Mesothelial cell of epicardium (in vitro differentiated cells): ENCODE data around the gene CRY1. TPM values are rescaled to one million over a fixed set of nuclear protein-coding genes. Genes with fewer than 3 reads are reported as not detected.

ENCODE experiments used
- DNase-seq, 2 experiments: peaks; one replicate each; pipeline ENCODE4 v3.0.0; 2021; ENCODE audit warnings: low spot score in 2 of 2; ENCODE audit not compliant: unreplicated experiment in 2 of 2
- H3K27ac Mint-ChIP-seq: 2 replicates; pipeline ENCODE4 v1.8.0; 2021; ENCODE audit warnings: mixed read lengths
- H3K27me3 Mint-ChIP-seq: 2 replicates; pipeline ENCODE4 v1.8.0; 2021; ENCODE audit warnings: low read depth, mixed read lengths
- H3K36me3 Mint-ChIP-seq: 2 replicates; pipeline ENCODE4 v1.8.0; 2021; ENCODE audit warnings: mixed read lengths
- H3K4me1 Mint-ChIP-seq: 2 replicates; pipeline ENCODE4 v1.8.0; 2021; ENCODE audit warnings: mixed read lengths
- H3K4me3 Mint-ChIP-seq: 2 replicates; pipeline ENCODE4 v1.8.0; 2021; ENCODE audit warnings: mild to moderate bottlenecking, moderate library complexity, mixed read lengths
- H3K9me3 Mint-ChIP-seq: 2 replicates; pipeline ENCODE4 v1.8.0; 2021; ENCODE audit warnings: mixed read lengths
- CTCF ChIP-seq: fragments of 200-600 bp; sonication (generic); IDR thresholded peaks from one replicate; pipeline ENCODE4 v1.5.0; 2021; ENCODE audit warnings: antibody characterized with exemption; ENCODE audit not compliant: unreplicated experiment
- total RNA-seq: library from RNA; stranded (reverse); gene quantifications from 3 replicates; pipeline ENCODE4 v1.2.1, GENCODE V29; 2021

CRY1 gene
- total RNA-seq, 1 donor from 2014 or later: 26.5 TPM

GRCh38 chr12:107033758-107034739, 59.3 kb downstream of the CRY1 start:
- Mint-ChIP-seq H3K36me3 (peaks cover 11% of the 10 kb centered on the region), H3K4me1 (peaks cover 17% of the 10 kb centered on the region), H3K4me3 (no peak overlapping the region), H3K27me3 (no peaks in the 10 kb centered on the region), H3K27ac (no peak overlapping the region), H3K9me3 (peaks cover 11% of the 10 kb centered on the region)
- DNase-seq: no peak
- no peak for TF ChIP-seq CTCF

- Mint-ChIP-seq H3K4me1 (peaks cover 31% of the 10 kb centered on the region), H3K27me3 (no peaks in the 10 kb centered on the region), H3K36me3 (peaks cover 11% of the 10 kb centered on the region), H3K9me3 (peaks cover 11% of the 10 kb centered on the region), H3K4me3 (no peak overlapping the region), H3K27ac (no peak overlapping the region)
- no peak for TF ChIP-seq CTCF
- DNase-seq: no peak
Observed at GRCh38 chr12:107032266-107032665, 61.1 kb downstream of the CRY1 start.

GRCh38 chr12:107031061-107031460, 62.3 kb downstream of the CRY1 start:
- no peaks in the 10 kb centered on the region for H3K27me3 Mint-ChIP-seq
- TF ChIP-seq CTCF: no peak
- peaks cover 4% of the 10 kb centered on the region for H3K36me3 Mint-ChIP-seq
- no peak for DNase-seq
- peaks cover 4% of the 10 kb centered on the region for H3K9me3 Mint-ChIP-seq
- H3K4me1 Mint-ChIP-seq: peaks cover 36% of the 10 kb centered on the region
- H3K27ac Mint-ChIP-seq: peak overlapping the region; percentile 45
- H3K4me3 Mint-ChIP-seq: no peak overlapping the region

GRCh38 chr12:107029081-107029480, 64.3 kb downstream of the CRY1 start:
- no peak for DNase-seq
- Mint-ChIP-seq H3K4me3 (no peak overlapping the region), H3K27me3 (no peaks in the 10 kb centered on the region), H3K27ac (peak overlapping the region; percentile 17), H3K9me3 (no peaks in the 10 kb centered on the region), H3K36me3 (no peaks in the 10 kb centered on the region), H3K4me1 (peaks cover 36% of the 10 kb centered on the region)
- TF ChIP-seq CTCF: no peak

- Mint-ChIP-seq H3K27me3 (no peaks in the 10 kb centered on the region), H3K4me1 (peaks cover 36% of the 10 kb centered on the region), H3K27ac (peak overlapping the region; percentile 85), H3K9me3 (no peaks in the 10 kb centered on the region), H3K36me3 (no peaks in the 10 kb centered on the region), H3K4me3 (no peak overlapping the region)
- no peak for TF ChIP-seq CTCF
- no peak for DNase-seq
Observed at GRCh38 chr12:107027636-107028053, 65.7 kb downstream of the CRY1 start.
